Astrocyte (in vitro differentiated cells and primary cell): Measurements from ENCODE around the gene MYZAP. TPM values are rescaled to one million over a fixed set of nuclear protein-coding genes. Genes with fewer than 3 reads are reported as not detected.

Experiments
- DNase-seq: peaks from one replicate; pipeline ENCODE4 v3.0.0-alpha.2; 2010; ENCODE audit warnings: low read depth
- FAIRE-seq: peaks from 2 replicates; lab custom pipeline; 2011; peaks lifted over from hg19 to GRCh38; lab: Jason Lieb, UNC
- H2AFZ ChIP-seq: 2 replicates; pipeline ENCODE4 v1.6.0; 2012; ENCODE audit warnings: low read depth, low read length, inconsistent platforms
- H3K27ac ChIP-seq: 2 replicates; pipeline ENCODE4 v1.5.1; 2011; ENCODE audit warnings: low read depth, low read length, inconsistent platforms
- H3K27me3 ChIP-seq: 2 replicates; pipeline ENCODE4 v1.6.0; 2011; ENCODE audit warnings: low read length, inconsistent platforms; ENCODE audit not compliant: insufficient read depth
- H3K36me3 ChIP-seq: 2 replicates; pipeline ENCODE4 v1.5.1; 2011; ENCODE audit warnings: low read length, inconsistent platforms; ENCODE audit not compliant: insufficient read depth
- H3K4me1 ChIP-seq: 2 replicates; pipeline ENCODE4 v1.5.1; 2011; ENCODE audit warnings: low read length, inconsistent platforms; ENCODE audit not compliant: insufficient read depth
- H3K4me2 ChIP-seq: 2 replicates; pipeline ENCODE4 v1.6.0; 2012; ENCODE audit warnings: low read length, inconsistent platforms
- H3K4me3 ChIP-seq: 2 replicates; pipeline ENCODE4 v1.5.1; 2011; ENCODE audit warnings: low read depth, mild to moderate bottlenecking, low read length, inconsistent platforms; ENCODE audit not compliant: insufficient read depth
- H3K79me2 ChIP-seq: 2 replicates; pipeline ENCODE4 v1.6.0; 2012; ENCODE audit warnings: mild to moderate bottlenecking, low read length, inconsistent platforms; ENCODE audit not compliant: insufficient read depth
- H3K9ac ChIP-seq: 2 replicates; pipeline ENCODE4 v1.6.0; 2012; ENCODE audit warnings: mild to moderate bottlenecking, low read length, inconsistent platforms
- H3K9me3 ChIP-seq: 2 replicates; pipeline ENCODE4 v1.5.1; 2012; ENCODE audit warnings: low read depth, mild to moderate bottlenecking, low read length, inconsistent platforms; ENCODE audit not compliant: insufficient read depth
- H4K20me1 ChIP-seq: 2 replicates; pipeline ENCODE4 v1.6.0; 2012; ENCODE audit warnings: low read length, inconsistent platforms; ENCODE audit not compliant: insufficient read depth
- H3K27ac Mint-ChIP-seq: one replicate; pipeline ENCODE4 v1.8.0; 2021; ENCODE audit warnings: mild to moderate bottlenecking, mixed read lengths; ENCODE audit not compliant: unreplicated experiment
- H3K27me3 Mint-ChIP-seq: one replicate; pipeline ENCODE4 v1.8.0; 2021; ENCODE audit warnings: low read depth, mixed read lengths; ENCODE audit not compliant: unreplicated experiment
- H3K36me3 Mint-ChIP-seq: one replicate; pipeline ENCODE4 v1.8.0; 2021; ENCODE audit warnings: low read depth, mixed read lengths; ENCODE audit not compliant: unreplicated experiment
- H3K4me1 Mint-ChIP-seq: one replicate; pipeline ENCODE4 v1.8.0; 2021; ENCODE audit warnings: low read depth, mixed read lengths; ENCODE audit not compliant: unreplicated experiment
- H3K4me3 Mint-ChIP-seq: one replicate; pipeline ENCODE4 v1.8.0; 2021; ENCODE audit warnings: mild to moderate bottlenecking, moderate library complexity, mixed read lengths; ENCODE audit not compliant: unreplicated experiment
- H3K9me3 Mint-ChIP-seq: one replicate; pipeline ENCODE4 v1.8.0; 2021; ENCODE audit warnings: mild to moderate bottlenecking, mixed read lengths; ENCODE audit not compliant: unreplicated experiment
- EZH2 ChIP-seq: IDR thresholded peaks from 2 replicates; pipeline ENCODE4 v1.6.1; 2012; ENCODE audit warnings: mild to moderate bottlenecking, low read length, inconsistent platforms; ENCODE audit not compliant: insufficient read depth
- total RNA-seq: library from RNA; stranded (reverse); gene quantifications from 2 replicates; pipeline ENCODE4 v1.2.1, GENCODE V29; 2021
- TF ChIP-seq, protein P1 (sequence below): IDR thresholded peaks from 2 replicates; pipeline ENCODE4 v1.5.1; 2011; ENCODE audit warnings: low read depth, mild to moderate bottlenecking, inconsistent platforms, low read length, moderate library complexity; ENCODE audit not compliant: insufficient read depth

The MYZAP gene
- total RNA-seq, 1 donor from 2014 or later: 0.41 TPM

DNA sequence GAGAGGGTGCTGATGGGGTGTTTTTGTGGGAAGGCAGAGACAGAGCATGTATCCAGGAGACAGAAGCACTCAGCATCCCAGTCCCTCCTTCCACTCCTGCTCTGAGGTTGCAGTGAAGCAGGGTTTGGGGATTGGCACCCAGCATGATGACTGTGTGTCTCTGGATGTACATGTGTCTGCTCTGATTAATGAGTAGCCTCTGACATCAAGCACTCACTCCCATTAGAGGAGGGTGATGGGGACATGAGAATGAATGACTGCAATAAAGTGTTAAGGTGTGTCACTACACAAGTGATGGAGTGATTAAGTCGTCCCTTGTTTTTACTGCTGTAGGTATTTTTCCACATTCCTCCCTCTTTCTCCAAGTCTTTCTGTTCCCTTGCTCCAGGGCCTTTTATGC lies 9.6 kb upstream of the MYZAP start:
- Histone ChIP-seq H3K4me1 (no peaks in the 10 kb centered on the region), H3K4me3 (no peak overlapping the region), H3K9ac (no peak overlapping the region), H3K9me3 (no peaks in the 10 kb centered on the region), H3K4me2 (no peak overlapping the region), H3K36me3 (no peaks in the 10 kb centered on the region), H4K20me1 (no peaks in the 10 kb centered on the region), H3K27ac (no peak overlapping the region), H3K27me3 (peaks cover 17% of the 10 kb centered on the region), H3K79me2 (no peaks in the 10 kb centered on the region), H2AFZ (no peak overlapping the region)
- Mint-ChIP-seq H3K9me3 (peaks cover 9% of the 10 kb centered on the region), H3K4me1 (no peaks in the 10 kb centered on the region), H3K27ac (no peak overlapping the region), H3K36me3 (no peaks in the 10 kb centered on the region), H3K27me3 (peaks cover 60% of the 10 kb centered on the region), H3K4me3 (no peak overlapping the region)
- DNase-seq (no peak), FAIRE-seq (no peak)
- TF ChIP-seq, protein P1, sequence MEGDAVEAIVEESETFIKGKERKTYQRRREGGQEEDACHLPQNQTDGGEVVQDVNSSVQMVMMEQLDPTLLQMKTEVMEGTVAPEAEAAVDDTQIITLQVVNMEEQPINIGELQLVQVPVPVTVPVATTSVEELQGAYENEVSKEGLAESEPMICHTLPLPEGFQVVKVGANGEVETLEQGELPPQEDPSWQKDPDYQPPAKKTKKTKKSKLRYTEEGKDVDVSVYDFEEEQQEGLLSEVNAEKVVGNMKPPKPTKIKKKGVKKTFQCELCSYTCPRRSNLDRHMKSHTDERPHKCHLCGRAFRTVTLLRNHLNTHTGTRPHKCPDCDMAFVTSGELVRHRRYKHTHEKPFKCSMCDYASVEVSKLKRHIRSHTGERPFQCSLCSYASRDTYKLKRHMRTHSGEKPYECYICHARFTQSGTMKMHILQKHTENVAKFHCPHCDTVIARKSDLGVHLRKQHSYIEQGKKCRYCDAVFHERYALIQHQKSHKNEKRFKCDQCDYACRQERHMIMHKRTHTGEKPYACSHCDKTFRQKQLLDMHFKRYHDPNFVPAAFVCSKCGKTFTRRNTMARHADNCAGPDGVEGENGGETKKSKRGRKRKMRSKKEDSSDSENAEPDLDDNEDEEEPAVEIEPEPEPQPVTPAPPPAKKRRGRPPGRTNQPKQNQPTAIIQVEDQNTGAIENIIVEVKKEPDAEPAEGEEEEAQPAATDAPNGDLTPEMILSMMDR: no peak
- no peak for TF ChIP-seq EZH2

DNA sequence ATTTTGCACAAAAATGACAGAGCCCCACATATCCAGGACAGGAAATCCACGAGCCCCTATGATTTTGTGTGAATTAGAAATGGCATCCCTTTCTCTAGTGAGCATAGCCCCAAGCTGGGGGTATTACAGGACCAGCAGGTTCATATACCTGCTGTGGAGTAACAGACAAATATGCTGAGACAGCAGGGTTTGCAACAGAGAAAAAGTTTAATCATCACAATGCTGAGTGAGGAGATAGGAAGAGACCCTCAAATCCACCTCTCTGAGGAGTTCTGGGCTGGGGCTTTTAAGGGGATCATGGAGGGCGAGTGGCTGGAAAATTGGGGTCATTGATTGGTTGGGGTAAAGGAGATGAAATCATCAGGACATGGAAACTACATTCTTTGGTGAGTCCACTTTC lies 8.4 kb upstream of the MYZAP start:
- FAIRE-seq: no peak

DNA sequence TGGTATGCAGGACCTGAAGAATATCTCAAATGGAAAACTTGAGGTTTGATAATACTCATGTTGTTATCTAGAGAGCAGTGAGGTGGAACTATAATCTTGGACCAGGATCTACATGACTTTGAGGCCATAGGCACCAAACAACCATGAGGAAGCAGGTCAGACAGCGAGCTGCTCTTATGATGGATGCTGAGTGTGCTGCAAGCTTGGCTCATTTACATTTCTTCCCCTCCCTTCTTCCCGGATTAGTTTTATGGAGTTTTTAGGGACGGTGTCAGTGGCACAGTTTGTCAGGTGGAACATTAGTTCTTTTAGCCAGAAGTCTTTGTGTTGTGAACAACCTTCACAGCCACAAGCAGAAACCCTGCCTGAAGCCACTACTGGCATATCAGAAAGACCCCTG lies 8.0 kb upstream of the MYZAP start:
- H3K27ac Mint-ChIP-seq: no peak overlapping the region
- Histone ChIP-seq H4K20me1 (no peaks in the 10 kb centered on the region), H2AFZ (no peak overlapping the region), H3K4me1 (no peaks in the 10 kb centered on the region), H3K4me3 (no peak overlapping the region), H3K4me2 (no peak overlapping the region), H3K36me3 (no peaks in the 10 kb centered on the region), H3K27me3 (peaks cover 15% of the 10 kb centered on the region), H3K79me2 (no peaks in the 10 kb centered on the region), H3K9me3 (no peaks in the 10 kb centered on the region), H3K27ac (no peak overlapping the region), H3K9ac (no peak overlapping the region)
- no peak for DNase-seq
- no peaks in the 10 kb centered on the region for H3K36me3 Mint-ChIP-seq
- H3K9me3 Mint-ChIP-seq: peaks cover 12% of the 10 kb centered on the region
- peaks cover 2% of the 10 kb centered on the region for H3K4me1 Mint-ChIP-seq
- no peak for FAIRE-seq
- H3K4me3 Mint-ChIP-seq: no peak overlapping the region
- peaks cover 46% of the 10 kb centered on the region for H3K27me3 Mint-ChIP-seq
- TF ChIP-seq, protein P1: no peak
- TF ChIP-seq EZH2: no peak

More for the DNA sequence above, 8.4 kb upstream of the MYZAP start:
- H3K4me3 Mint-ChIP-seq: no peak overlapping the region
- Histone ChIP-seq H3K27me3 (peaks cover 15% of the 10 kb centered on the region), H3K9ac (no peak overlapping the region), H3K4me3 (no peak overlapping the region), H3K27ac (no peak overlapping the region), H3K9me3 (no peaks in the 10 kb centered on the region), H3K4me2 (no peak overlapping the region), H3K79me2 (no peaks in the 10 kb centered on the region), H2AFZ (no peak overlapping the region), H4K20me1 (no peaks in the 10 kb centered on the region), H3K4me1 (no peaks in the 10 kb centered on the region), H3K36me3 (no peaks in the 10 kb centered on the region)
- H3K4me1 Mint-ChIP-seq: no peaks in the 10 kb centered on the region
- peaks cover 51% of the 10 kb centered on the region for H3K27me3 Mint-ChIP-seq
- peaks cover 12% of the 10 kb centered on the region for H3K9me3 Mint-ChIP-seq
- H3K36me3 Mint-ChIP-seq: no peaks in the 10 kb centered on the region
- no peak for TF ChIP-seq EZH2
- no peak overlapping the region for H3K27ac Mint-ChIP-seq
- DNase-seq: no peak
